UCSD-AML1 (cell line): ENCODE results near the gene CNPPD1.
A peak's percentile ranks its signal among the peaks of the same experiment; 100 is the strongest.

Source experiments
- DNase-seq: peaks from one replicate; lab custom pipeline; 2025; ENCODE audit not compliant: unreplicated experiment; lab: John Stamatoyannopoulos, UW

The CNPPD1 gene

DNA sequence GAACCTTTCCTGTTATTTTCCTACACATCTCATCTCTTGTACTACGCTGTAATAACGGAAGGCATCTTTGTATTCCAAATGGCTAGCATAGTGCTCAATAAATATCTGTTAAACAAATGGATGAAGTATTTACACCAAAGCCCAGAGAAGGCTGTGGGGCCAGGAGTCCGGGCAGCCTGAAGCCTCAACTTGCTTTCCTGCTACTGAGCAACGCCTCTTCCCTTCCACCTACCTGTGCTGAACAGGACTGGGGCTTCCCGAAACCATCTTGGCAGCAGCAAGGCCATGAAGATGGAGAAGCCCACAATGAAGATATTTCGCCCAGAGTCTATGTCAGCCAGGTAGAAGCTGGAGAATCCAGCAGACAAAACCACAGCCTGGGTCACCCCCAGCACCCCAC is 13.6 kb downstream of the CNPPD1 start:
- DNase-seq: no peak

DNA sequence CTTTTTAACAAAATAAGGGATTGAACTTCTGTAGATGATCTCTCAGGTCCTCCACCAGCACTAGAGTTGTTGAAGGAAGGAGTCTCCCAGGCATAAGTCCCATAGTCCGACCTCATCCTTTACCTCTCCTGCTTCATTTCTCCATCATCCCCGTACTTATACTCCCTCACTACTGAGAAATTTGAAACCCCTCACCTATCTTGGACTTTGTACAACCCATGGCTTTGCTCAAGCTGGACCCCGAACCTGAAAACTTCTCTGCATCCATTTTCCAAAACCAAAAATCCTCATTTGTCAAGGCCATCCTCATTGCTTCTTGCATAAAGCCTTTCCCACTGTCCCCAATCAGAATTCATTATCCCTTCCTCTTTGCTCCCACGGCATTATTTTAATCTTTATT is 15.6 kb downstream of the CNPPD1 start:
- DNase-seq: no peak

DNA sequence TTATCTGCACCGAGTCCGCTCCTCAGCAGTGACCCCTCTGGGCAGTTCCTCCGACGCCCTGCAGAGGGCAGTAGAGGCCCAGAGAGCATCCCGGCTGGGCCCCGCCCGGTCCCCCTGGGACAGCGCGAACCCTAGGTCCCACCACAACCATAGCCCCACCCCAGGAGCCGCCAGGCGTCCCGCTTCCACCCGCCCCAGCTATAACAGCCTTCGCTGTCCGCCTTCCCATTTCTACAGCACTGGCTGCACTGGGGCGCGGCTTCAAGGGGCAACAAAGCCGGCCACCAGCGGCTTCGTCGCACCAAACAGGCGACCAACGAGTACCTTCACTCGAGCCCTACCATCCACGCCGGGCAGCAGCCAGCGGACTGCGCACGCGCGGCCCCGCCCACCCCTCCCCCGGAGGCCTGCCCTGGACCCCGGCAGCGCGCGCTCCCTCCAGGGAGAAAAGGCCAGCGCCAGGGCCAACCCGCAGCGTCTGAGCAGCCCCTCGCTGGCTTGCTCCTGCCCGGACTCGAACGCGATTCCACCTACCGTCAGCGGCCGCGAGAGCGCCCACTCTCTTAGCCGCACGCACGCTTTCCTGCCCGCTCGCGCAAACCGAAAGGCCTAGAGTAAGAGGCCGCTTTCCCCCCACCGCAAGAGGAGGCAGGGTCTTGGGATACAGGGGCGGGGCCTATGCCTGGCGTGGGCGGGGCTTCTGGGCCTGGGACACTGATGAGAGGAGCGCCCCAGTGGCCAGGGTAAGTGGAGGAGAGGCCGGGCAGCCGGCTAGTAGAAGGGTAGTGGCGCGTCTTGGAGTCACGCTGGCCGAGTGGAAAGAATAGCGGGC is 16.3 kb downstream of the CNPPD1 start, which contains the start of gene NHEJ1:
Gene NHEJ1 (minus strand): TSS at position 630 of the 832 bp plus-strand sequence. CDS start 2,453 bp downstream, outside the sequence.
- peak; percentile 95 for DNase-seq

DNA sequence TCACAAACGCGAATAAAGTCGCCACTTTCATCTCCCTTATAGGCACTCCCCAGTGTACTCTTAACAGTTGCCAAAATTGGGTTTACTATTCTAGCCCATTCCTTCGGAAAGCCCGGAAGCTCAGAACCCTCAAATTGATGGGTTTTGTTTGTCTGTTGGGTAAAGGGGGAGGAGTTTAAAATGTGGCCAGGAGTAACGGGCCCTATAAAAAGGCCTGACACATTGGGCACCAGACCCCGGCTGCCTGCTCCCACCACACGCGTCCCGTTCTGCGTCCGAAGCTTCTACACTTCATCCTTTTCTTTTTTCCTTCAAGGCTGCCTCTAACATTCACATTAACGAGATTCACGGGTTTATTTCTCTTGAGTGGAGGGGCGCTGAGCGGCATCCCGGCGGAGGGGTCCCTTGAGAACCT is 16.9 kb downstream of the CNPPD1 start:
- no peak for DNase-seq

DNA sequence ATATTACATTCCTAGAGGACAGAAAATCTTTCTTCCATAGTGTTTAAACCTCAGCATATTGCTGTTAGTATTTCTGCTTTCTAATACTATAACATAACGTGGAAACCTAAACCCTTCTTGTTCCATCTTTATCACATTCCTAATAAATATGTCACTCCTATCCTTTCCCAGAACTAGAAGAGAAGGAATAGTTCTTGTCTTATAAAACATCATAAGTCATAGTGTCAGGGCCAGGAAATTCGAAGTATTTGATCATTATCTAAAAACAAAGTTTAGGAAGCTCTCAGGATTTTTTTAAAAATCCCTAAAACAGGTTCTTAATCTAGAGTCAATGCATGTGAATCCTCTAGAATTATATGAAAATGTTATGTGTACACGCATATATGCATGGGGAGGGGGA is 18.1 kb downstream of the CNPPD1 start:
- DNase-seq: no peak

DNA sequence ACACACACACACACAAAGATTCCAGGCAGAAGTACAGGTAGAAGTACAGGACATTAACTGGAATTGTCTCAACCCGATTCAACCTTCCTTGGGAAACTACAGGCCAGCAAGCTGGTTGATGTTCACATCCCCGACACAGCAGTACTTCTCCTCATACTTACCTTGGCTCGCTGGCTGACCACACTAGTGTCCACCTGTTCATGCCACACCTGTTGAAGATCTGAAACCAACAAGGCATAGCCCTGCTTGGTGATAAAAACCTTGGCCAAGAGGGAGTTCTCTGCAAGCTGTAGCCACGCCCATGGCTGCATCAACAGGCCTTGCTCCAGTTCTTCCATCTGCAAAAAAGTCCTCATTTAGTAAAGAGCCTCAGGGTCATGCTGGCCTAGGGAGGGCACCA is 18.7 kb downstream of the CNPPD1 start:
- DNase-seq: no peak

DNA sequence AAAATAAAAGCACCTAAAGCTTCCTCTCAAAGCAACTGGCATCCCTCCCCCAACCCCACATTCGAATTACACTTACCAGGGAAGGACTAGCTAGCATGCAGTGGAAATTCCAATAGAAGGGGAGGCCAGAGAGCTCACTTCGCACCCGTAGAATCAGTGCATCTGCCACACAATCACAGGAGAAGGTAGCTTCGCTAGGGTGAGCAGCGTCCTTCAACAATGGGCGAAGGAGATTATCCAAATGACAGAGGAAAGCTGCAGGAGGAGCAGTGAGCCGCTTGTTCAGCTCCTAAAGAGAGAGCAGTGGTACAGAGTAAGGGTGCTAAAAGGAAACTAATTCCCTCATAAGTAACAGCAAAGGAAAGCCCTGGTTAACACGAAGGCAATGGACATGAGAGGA is 19.3 kb downstream of the CNPPD1 start:
- no peak for DNase-seq

DNA sequence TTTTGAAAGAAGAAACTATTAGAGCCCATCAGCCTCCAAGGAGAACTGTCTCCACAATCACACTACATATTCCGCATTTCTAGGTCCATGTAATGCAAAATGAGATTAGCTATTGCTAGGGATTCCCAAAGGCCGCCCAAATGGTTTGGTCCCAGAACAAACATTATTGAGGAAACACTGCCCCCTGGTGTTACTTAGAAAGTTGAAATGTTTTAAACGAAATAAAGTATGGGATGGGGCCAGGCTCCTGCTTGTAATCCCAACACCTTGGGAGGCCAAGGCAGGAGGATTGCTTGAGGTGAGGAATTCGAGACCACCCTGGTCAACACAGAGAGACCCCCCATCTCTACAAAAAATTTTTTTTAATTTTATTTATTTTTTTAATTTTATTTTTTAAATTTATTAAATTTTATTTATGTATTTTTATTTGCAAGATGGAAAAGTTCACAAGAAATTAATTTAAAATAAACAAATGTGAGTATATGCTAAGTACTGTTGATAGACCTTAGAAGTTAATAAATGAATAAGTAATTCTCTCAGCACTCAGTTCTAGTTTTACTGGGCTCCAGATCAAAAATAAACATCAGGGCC is 21.6 kb downstream of the CNPPD1 start:
- no peak for DNase-seq

DNA sequence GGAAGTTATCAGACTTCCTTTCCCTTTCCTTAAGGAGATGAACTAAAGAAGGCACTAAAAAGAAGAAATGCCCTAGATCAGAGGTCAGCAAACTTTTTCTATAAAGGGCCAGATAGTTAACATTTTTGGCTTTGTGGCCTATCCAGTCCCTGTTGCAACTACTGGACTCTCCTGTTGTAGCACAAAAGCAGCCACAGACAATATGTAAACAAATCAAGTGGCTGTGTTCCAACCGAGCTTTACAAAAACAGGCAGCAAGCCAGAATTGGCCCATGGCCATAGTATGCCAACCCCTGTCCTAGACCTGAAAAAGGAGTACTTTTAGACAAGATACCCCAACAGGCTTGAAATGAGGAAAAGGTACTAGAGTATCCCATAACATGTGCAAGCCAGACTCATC is 27.1 kb downstream of the CNPPD1 start:
- DNase-seq: no peak

DNA sequence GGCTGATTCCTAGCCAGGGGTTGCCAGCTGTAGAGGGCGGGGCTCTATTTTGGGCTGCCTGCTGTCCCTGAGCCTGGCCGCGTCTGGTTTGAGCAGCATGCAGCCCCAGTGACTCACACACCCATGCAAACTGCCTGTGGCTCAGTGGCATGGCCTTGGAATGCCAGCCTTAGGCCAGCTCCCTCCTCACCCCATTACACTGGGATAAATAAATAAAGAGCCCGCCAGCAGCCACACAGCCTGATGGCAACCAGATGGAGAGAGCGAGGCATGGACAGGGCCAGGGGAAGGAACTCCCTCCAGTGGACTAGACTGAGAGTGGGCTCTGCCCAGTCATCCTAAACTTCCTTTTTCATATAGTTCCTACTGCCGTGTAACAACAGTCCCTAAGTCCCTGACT is 34.4 kb downstream of the CNPPD1 start:
- no peak for DNase-seq

DNA sequence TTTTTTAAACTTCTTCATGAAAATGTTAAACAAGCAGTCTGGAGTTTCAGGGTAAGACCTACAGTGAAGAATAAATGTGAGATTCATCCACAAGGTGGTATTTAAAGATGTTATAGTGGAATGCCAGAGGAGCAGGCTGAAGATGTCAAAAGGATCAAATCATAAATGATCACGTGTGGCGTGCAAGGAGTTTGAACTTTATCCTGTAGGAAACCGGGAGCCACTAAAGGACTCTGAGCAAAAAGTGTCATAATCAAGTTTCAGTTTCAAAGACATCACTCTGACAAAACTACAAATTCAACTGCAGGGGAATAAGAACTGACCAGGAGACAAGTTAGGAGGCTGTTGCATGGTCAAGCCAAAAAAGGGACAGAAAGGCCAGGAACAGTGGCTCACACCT is 36.0 kb downstream of the CNPPD1 start:
- DNase-seq: no peak

DNA sequence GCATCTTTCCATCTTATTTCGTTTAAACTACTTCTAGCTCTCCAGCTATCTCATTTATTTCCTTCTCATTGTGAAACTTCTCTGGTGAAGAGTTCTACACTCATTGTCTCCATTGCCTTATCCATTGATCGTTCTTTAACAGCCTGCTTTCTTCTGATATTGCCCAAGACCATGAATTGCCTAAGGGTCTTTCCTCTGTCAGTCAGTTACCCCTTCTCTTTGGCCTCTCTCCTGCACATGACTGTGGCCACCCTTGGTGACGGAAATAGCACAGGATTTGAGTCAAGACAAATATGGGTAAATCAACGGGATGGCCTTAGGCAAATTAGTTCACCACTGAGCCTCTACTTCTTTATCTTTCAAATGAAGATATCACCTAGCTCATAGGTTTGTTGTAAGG is 42.7 kb downstream of the CNPPD1 start:
- no peak for DNase-seq

DNA sequence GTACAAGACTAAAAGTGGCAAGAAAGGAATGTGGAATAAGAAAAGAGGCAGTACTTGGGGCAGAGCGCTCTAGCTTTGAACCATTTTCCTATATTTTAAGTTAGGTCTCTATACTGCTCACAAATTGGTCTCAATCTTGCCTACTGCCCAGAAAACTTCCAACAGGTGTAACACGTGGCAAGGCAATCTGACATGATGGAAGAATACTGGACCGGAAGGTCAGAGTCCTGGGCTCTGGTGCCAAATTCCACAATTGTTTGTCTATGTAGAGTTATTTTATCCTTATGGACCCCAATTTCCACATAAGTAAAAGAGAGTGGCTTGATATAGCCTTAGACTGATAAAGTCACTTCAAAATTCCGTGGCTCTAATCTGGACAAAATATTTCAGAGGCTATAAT is 45.0 kb downstream of the CNPPD1 start:
- DNase-seq: no peak

DNA sequence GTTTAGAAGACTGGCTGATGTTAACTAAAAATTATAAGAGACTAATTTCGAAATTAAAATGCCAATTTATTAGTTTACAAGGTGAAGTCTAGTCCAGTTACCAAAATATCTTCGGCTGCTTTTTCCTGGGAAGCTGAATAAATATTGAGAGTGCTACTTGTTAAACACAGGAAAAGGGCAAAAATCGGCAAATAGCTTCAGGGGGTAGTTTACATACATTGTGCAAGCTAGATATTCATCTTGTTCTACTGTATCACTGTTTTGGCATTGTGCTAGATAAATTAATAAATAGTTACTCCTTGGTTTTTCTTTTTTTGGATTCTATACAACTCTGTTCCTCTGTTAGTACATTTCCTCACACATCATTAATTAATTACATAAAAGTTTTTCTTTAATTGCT is 45.4 kb downstream of the CNPPD1 start:
- no peak for DNase-seq

DNA sequence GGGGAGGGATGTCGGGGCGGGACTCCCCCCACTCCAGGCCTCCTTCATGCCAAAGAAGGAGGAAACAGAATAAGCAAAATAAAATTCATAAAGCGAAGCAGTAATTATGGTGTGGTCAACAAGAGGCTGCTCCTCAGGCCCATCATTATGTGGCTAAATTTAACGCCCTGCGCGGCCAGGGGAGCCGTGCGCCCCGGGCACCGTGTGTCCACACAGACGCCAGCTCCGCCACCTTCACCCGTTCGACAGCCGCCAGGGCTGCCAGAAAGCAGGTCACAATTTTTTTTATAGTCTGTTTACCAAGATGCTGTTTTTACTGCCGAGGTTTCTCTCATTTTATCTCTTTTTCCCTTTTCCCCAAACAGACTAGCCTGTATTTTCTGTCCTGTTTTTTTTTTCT is 47.1 kb downstream of the CNPPD1 start:
- DNase-seq: no peak

DNA sequence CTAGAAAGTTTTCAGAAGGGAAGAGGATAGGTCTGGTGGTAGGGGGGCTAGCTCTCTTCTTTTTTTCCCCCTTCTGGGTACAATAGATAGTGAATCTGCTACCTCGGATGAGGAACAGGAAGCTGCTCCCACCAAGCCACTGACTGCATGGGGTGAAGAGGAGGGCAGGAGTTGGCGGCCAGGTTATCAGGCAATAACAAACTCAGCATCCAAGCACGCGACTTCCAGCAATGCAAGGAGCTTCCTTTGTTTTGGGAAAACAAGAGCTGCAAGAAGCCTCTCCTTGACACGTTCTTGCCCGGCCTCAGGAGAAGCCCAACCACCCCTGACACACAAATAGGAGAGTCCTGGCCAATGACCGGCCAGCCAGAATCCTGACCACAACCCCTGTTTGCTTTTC is 48.3 kb downstream of the CNPPD1 start:
- DNase-seq: peak; percentile 23

DNA sequence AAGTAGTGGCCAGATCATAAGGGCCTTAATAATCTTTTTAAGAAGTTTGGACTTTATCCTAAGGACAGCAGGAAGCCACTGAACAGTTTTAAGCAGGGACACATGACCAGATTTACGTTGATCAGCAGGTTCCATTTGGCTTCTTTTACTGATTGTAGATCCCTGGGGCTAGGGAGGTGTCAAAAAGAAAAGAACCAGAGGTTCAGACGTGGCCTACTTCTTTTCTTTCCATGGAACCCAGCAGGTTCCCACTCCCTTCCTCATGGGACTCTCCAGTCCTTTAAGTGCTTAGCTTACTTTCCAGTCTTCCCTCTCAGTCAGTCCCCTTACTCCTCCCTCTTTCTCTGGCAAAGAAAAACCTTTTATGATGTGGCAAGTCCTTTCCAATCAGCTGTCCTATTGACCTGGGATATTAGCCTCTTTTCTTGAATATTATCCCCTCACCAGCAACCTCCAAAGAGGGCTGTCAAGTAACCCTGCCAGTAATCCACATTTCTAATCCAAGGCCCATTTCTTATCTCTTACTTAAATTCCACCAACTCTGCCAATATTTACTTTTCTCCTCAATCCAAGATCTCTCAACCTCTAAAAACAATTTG is 49.6 kb downstream of the CNPPD1 start:
- no peak for DNase-seq

DNA sequence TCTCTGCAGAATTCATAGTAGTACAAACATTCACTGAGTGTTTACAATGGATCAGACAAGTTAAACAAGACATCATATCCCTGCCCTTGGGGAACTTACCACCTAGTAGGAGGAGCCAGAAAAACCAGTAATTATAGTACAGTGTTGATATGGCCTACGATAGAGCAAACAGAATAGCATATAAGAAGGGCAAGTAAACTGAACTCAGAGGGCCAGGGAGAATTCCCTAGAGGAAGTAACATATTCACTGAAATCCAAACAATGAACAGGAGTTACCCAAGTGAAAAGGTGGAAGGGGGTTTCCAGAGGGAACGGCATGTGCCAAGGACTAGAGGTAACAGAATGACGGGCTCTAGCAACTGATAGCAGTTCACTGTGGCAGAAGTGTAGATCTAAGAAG is 50.2 kb downstream of the CNPPD1 start:
- no peak for DNase-seq

DNA sequence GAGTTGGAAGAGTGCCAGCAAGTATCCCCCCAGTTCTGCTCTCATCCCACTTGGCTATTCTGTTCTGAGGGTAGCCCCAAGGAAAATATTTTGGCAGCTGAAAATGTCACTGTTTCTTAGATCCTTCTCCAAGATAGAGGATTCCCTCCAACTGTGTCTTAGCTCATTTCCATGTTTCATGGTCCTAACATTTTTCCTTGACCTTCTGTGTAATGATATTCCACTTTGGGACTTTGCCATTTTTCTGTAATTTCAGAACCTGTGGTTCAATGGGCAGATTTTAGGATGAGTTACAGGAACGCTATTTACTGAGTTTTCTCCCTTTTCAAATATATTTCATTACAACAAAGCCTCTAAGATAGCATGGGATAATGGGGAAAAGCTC is 50.8 kb downstream of the CNPPD1 start:
- DNase-seq: no peak

DNA sequence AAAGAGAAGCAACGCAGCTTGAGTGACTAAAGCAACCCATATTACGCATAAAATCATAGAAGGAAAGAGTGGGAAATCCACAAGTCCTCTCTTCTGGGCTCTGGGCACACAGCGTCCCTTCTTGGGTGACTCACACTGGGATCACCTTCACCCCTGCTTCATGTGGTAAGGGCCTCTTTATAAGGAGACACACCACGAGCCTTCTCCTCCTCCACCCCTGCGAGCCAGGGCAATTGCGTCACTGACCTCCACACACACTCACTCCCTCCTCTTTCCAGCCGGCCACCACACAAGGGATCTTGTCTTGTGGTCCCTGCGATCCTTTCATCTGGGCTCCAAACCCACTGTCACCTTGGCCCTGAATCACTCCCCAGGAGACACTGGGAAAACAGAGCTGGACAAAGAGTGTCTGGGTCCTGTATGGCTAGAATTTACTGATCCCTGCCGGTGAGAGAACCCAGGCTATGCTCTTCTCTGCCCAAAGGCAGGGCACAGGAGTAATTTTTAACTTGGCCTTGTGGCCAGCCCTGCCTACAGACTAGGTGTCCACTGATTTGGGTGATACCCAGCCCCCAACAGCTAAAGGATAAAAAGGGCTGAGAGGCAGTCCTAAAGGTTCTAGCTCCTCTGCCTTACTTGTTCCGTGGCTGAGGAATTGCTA is 51.4 kb downstream of the CNPPD1 start:
- DNase-seq: peak; percentile 21

DNA sequence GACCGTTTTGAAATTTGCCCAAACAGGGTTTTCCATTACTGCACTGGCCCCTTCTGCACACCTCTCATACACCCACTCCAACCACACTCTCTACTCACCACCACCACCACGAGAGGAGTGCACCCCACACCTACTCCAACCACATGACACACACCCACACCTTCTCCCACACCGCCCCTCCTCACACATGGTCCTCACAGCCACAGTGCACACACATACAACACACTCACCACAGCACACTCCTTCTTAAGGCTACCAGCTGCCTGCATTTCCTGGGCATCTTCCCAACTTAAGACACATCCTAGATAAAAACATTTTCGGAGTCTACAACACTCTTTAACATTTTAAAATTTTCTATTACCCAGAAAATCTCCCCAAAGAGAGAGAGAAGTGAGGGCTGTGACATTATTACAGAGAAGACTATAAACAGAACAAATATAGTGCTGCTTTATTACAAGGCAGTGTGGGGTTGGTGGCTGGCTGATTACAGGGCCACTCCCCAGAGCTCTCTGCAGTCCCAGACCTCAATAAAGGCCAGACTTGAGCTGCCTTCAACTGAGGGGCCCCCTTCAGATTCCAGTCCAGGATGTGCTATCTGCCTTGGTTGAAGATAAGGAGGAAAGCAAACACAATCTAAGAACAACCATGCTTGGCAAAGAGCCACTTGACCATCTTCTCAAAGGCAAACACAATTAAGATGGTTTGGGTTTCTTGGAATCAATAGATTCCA is 52.2 kb downstream of the CNPPD1 start:
- no peak for DNase-seq
